COLO829 (cell line): ENCODE data around the gene UBE3C.

Experiments
- DNase-seq: peaks from one replicate; pipeline ENCODE4 v3.0.0; 2012; ENCODE audit warnings: low spot score

UBE3C gene

DNA sequence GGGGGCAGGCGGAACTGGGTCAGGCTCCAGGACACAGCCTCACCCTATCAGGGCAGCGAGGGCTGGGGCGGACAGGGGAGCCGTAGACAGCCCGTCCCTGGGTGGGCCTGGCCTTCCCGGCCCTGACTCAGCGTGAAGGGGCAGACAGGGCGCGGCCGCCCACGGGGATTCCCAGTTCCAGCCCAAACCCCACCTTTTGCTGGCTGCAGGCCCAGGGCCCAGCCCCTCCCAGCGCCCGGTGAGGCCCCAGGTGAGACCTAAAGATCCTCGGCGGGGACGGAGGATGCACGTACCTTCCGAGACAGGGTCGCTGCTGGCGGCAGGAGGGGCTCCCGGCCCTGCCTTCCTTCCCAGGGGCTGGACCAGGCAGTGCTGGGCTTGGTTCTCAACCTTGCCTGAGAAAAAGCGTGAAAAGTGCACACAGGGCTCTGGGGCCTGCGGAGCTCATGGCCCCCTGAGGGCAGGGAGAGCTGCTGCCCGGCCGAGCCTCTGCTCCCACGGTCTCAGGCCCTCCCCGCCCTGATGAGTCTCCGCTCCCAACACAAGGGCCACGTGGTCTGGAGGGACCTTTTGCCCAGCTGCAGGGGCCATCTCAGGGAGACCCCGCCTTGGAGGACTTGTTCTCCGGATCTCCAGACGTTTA lies 154.2 kb downstream of the UBE3C start:
- no peak for DNase-seq

DNA sequence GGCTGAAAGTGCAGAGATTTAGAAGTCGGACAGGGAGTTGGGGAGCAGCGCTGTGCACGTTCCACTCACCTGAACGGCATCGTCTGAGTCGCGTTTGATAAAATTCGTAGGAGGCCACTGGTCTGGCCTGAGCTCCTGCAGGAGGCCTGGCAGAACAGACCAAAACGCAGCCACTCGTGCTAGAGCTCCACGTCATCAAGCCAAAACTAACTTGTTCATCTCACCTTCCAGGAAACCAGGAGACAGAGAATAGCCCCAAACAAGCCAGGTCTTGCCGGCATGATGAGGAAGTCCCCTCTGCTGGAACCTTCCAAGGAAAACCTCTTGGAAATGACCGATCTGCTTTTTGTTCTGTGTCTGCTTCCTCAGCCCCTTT lies 154.7 kb downstream of the UBE3C start:
- DNase-seq: no peak

DNA sequence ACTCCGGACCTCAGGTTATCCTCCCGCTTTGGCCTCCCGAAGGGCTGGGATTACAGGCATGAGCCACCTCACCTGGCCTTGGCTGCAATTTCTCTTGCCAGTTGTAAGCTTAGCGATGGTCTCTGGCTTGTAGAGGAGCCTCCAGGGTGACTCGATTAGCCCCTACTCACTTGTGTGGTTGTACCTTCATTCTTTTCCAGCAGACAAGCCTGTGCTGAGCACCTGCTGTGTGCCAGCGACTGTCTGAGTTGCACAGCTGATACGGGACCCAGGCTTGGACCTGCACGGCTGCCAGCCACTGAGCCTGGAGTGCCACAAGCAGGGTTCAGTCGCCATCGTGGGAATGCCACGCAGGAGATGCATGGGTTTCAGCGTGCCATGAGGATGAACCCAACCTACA lies 156.0 kb downstream of the UBE3C start:
- no peak for DNase-seq

DNA sequence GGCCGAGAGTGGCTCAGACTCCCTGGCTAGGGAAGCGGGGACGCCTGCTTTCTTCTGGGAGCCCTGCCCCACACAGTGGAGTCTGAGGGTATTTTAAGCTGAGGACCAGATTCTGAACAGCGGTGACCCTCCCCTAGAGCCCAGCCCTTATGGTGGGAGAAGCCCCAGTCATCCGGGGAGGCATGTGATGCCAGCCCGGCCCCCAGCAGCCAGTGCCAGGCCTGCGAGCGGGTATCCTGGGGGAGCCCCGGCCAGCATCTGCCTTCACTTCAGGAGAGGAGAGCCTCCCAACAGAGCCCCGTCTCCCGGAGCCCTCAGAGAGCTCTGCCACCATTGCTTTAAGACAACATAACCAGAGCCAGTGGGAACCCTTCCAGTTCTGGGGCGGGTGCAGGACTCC lies 156.6 kb downstream of the UBE3C start:
- no peak for DNase-seq

DNA sequence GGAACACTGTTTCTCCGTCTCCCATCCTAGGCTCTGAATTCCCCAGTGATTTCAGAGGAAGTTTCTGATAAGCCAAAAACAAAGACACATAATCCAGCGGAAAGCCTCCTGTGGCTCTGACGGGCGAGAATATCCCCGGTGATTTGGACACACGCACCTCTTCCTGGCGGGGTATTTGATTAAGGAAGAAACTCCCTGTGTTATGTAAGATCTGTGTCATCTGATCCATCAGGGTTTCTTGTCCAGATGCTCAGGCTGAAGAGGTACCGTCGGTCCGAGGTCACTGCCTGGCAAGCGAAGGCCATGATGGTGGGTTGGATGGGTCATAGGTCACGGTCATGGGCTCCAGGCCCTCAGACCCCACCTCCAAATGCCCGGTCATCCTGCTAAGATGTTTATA lies 158.5 kb downstream of the UBE3C start:
- DNase-seq: no peak

DNA sequence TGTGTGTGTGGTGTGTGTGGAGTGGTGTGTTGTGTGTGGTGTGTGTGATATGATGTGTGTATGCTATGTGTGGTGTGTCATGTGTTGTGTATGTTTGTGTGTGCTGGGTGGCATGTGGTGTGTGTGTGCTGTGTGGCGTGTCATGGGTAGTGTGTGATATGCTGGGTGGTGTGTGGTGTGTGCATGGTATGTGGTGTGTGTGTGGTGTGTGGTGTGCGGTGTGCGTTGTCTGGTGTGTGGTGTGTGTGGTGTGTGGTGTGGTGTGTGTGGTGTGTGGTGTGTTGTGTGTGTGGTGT lies 160.5 kb downstream of the UBE3C start:
- no peak for DNase-seq

DNA sequence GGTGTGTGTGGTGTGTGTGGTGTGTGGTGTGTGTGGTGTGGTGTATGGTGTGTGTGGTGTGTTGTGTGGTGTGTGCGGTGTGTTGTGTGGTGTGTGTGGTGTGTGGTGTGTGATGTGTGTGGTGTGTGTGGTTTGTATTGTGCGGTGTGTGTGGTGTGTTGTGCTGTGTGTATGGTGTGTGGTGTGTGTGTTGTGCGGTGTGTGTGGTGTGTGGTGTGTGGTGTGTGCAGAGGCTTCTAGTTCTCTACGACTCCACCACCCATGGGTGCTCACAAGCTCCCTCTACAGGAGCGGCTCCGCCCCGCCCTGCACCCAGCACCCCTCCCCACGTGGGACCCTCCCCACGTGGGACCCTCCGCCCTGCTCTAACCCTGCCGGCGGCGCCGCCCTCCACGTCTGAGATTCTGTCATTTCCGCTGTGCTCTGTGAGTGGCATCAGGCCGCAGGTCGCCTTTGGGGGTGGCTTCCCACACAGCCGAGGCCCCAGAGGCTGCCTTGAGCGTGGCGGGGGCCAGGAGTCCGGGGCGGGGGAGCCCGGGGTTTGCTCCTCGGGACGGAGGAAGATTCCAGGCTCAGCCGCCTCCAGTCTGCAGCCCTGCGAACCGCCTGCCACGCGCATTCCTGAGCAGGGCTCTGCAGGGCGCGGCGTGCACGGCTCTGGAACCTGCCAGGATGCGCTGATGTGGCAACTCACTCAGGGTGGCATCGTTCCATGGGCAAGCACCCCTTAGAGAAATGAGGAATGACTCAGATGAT lies 161.1 kb downstream of the UBE3C start:
- no peak for DNase-seq

DNA sequence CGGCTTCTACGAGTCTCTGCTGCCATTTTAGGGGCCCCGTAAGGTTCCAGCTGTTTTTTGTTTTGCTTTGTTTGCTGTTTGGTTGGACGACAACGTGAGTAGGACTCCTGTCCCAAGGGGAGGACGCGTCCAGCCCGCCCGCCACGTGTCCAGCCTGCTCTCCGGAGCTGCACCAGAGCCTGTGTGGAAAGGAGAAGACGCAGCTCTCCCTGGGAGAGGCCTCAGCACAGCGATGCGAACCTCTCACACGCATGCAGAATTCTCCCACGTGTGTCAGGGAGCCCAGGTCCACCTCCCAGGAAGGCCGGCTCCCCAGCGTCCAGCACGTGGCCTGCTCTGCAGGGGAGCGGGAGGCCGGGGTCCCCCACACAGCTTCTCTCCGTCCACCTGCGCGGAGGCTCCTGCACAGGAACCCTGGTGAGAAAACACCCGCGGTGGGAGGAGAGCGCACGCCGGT lies 161.7 kb downstream of the UBE3C start:
- no peak for DNase-seq

DNA sequence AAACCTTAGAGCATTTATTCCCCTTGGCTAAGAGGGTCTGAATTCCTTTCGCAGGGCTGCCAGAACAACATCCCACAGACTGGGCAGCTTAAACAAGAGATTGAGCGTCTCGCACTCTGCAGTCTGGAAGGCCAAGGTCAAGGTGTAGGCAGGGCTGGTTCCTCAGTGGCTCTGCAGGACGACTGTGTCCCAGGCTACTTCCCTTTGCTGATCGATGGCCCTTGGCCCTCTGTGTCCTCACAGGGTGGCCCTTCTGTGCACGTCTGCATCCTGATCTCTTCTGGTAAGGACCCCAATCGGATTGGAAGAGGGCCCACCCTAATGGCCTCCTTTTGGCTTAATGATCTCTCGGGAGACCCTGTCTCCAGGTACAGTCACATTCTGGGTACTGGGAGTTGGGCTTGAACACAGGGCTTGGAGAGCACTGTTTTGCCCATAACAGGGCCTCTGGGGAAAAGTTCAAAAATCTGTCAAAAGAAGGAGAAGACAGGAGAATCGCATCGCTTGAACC lies 162.9 kb downstream of the UBE3C start:
- DNase-seq: no peak

DNA sequence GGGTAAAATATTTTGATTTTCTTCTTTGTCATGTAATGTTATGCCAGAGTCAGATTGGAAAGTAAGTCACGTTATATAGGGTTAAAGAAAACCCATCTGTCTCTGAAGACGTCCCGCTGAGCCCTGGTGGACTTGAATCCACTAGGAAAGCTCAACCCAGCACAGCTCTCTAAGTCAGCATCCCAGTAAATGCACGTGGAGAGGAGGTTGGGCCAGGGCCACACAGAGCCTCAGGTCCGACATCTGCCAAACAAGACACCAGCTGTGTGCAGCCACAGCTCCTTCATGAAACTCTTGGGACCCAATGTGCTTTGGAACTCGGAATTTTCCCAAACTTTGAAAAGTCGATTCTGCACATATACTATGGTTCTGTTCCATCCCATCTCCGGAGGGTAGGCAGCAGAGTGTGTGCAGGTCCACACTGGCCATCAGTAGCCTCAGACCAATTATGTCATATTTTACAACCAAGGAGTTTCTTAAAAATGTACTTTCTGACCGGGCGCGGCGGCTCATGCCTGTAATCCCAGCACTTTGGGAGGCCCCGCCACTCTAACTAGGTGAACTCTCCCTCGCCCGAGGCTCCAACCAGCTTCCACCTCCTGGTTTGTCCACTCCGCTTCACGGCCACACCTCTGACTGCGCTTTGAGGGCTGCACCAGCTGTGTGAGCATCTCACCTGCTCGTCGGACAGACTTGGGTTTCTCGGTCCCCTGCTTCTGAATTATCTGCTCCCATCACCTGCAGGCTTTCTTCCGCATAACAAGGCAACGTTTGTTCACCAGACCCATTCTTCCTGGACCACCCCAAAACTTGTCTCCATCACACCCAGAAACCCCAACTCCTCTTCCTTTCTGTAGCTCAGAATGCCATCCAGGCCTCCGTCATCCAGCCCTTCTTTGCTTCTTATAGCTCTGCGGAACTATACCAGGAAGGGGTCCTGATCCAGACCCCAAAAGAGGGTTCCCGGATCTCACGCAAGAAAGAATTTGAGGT lies 168.4 kb downstream of the UBE3C start:
- DNase-seq: no peak

DNA sequence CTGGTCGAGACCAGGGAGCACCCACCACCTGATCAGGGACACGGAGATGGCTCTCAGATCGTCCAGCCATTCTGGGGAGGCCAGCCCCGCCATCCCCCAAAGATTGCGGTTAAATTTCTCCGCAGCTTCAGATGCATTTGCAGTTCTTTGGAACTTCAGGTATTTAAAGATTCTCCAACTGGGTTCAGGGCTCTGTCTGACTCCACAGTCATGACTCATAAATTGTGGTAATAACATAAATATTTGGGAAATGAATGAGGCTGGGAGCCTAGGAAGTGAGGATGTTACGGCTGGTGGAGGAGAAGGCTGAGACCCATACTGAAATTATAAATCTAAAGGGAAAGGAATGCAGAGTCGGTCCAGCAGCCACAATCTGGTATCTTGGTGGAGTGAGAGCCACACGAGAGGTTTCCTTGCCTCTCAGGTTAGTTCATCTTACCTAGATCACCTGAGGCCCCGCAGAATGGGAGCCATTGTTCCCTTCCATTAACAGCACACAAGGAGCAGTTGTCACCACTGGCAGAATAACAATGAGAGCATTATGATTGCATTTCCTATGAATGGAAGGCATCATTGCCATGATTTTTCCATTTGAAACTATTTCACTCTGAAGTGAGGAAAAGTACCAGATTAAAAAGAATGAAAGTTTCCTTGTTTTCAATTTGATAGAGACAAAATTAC lies 171.4 kb downstream of the UBE3C start:
- peak; percentile 85 for DNase-seq

DNA sequence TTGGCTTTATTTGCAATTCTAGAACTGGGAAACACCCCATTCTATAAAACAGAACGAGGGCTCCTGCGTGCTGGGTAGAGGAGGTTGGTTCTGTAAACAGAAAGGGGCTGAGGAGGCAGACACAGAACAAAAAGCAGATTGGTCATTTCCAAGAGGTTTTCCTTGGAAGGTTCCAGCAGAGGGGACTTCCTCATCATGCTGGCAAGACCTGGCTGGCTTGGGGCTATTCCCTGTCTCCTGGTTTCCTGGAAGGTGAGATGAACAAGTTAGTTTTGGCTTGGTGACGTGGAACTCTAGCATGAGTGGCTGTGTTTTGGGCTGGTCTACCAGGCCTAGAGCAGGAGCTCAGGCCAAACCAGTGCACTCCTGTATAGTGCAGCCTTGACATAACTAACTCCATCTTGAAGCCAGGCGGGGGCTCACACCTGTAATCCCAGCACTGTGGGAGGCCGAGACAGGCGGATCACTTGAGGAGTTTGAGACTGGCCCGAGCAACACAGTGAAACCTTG lies 172.0 kb downstream of the UBE3C start:
- DNase-seq: no peak

DNA sequence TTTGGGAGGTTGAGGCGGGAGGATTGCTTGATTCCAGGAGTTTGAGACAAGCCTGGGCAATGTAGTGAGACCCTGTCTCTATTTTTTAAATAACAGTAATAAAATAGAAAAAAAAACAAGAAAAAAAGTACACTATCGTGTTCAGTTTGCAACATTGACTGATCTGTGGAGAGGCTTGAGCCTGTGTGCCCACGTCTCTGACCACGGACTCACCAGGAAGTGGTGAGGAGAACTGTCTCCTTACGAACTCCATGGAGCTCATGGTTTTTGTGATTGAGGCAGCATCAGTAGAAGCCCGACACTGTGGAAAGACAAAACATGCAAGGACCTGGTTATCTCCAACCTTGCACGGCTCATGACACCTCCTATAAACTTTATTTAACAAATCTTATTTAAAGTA lies 174.2 kb downstream of the UBE3C start:
- DNase-seq: no peak

DNA sequence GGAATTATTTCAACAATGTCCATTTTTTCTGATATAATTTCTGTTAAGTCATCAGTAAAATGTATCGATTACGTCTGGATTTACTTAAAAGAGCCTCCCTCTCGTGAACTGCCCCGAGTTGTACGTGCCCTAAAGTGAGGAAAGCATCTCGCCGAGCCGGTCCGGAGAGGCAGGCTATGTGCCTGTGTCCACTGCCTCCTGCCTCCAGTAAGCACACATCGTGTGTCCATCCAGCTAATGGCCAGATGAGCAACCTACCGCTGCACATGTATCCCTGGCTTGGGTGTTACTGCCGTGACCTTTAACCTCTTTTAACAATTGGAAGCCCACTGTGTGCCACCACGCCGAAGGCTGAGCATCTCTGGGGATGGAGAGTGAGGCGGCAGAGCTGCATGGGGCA lies 174.9 kb downstream of the UBE3C start:
- no peak for DNase-seq

DNA sequence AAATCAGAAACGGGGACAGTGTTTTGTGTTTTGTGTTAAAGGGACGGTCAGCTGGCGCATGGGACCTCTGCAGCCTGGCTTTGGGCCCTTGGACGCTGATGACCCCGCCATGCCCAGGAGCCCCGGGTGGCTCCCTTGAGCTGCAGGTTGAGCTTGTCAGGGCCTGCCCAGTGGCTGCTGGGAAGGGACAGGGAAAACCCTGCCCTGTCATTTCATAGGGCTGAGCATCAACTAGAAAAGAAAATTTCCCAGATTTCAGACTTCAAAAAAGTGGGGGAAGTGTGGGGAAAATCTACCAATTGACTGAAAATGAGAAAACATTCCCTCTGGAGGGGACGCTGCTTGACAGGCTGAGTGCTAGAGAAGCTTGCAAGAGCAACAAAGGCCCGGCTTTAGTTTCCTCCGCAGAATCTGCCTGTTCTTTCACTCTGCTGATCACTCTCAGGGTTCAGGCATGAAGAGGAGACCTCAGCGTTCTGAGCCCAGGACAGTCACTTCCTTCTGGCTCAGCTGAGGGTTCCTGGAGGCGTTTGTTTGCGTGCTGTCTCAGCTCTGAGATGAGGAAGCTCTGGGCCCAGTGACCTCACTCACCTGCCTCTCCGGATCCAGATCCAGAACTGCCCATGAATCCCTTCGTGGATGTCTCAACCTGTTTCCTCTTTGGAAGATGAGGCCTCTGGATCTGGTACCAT lies 179.4 kb downstream of the UBE3C start:
- DNase-seq: no peak
